Measurements from ENCODE around the gene TMOD2. TPM values are rescaled to one million over a fixed set of nuclear protein-coding genes. Genes with fewer than 3 reads are reported as not detected.

Gene TMOD2
- total and polyA plus RNA-seq, 2 of the 8 experiments (the other 6 are each of a cell fraction or from before 2014, with no cell fraction given) = 0.80 to 6.5 TPM

DNA sequence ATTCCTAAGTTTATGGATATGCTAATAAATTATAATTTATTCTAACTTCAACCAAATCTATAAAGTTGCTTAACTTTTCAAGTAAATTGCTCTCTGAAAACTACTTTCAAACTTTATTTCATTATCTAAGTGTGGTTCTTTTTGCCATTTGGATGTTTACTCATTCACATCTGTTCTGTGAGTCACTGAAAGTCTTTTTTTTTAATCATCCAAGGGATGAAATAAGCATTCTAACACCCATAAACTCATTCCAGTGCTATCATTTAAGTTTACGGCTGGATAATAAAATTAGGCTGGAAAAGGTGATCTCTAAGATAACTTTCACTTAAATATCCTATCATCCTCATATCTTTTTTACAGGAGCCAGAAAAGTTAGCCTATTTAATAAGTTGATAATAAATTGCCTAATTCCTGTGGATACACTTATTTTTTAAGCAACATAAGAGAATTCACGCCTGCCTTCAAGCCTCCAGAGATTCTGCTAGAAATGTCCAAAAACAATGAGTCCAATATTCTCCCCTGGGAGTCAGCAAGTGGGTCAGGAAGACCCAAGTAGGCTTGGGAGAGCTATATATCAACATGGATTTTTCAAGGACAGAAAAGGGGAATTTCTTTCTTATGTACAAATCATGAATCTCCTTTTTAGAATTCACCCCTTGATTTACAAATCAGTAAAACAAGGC is 44.3 kb upstream of the TMOD2 start (continued):
- TF ChIP-seq, protein P1, sequence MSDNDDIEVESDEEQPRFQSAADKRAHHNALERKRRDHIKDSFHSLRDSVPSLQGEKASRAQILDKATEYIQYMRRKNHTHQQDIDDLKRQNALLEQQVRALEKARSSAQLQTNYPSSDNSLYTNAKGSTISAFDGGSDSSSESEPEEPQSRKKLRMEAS (IDR thresholded peaks at IDR 0.05) = no peak
- no peak for TF ChIP-seq SP2 (IDR thresholded peaks at IDR 0.05; ENCODE audit: low read length)

Measured in H1 (cell line).